SK-N-SH treated with all-trans-retinoic acid at 6 μM for 48 hours (cell line): ENCODE data around the gene GLRA1.

ENCODE experiments used
- ATAC-seq: fragments of 200-7000 bp; cut with Tn5 transposase; 3 replicates; pipeline ENCODE4 v1.9.1; 2020; ENCODE audit warnings: mild to moderate bottlenecking, moderate library complexity
- ARNTL ChIP-seq: fragments of 450-650 bp; formaldehyde crosslinking; IDR thresholded peaks from 2 replicates; pipeline ENCODE4 v1.5.0; 2020; ENCODE audit warnings: low read depth, mild to moderate bottlenecking, moderate library complexity, borderline replicate concordance
- BACH2 ChIP-seq: fragments of 250-450 bp; sonication (Bioruptor Pico); IDR thresholded peaks from 2 replicates; pipeline ENCODE4 v1.9.0; 2021; ENCODE audit warnings: mild to moderate bottlenecking, borderline replicate concordance
- CREB5 ChIP-seq: fragments of 250-450 bp; sonication (Bioruptor Pico); IDR thresholded peaks from 2 replicates; pipeline ENCODE4 v1.5.1; 2020; ENCODE audit warnings: low read depth, mild to moderate bottlenecking, moderate library complexity
- CSDC2 ChIP-seq: fragments of 250-450 bp; sonication (Bioruptor Pico); IDR thresholded peaks from 2 replicates; pipeline ENCODE4 v1.5.0; 2020; ENCODE audit warnings: mild to moderate bottlenecking, moderate library complexity
- CSRNP3 ChIP-seq: fragments of 250-450 bp; sonication (Bioruptor Pico); IDR thresholded peaks from 2 replicates; pipeline ENCODE4 v1.5.1; 2021; ENCODE audit warnings: mild to moderate bottlenecking, moderate library complexity
- ESRRG ChIP-seq: fragments of 250-450 bp; sonication (Bioruptor Pico); IDR thresholded peaks from 2 replicates; pipeline ENCODE4 v1.6.1; 2021; ENCODE audit warnings: mild to moderate bottlenecking
- GLIS3 ChIP-seq: fragments of 250-450 bp; sonication (Bioruptor Pico); IDR thresholded peaks from 2 replicates; pipeline ENCODE4 v1.5.0; 2020; ENCODE audit warnings: mild to moderate bottlenecking, moderate library complexity
- ISL1 ChIP-seq: fragments of 250-450 bp; sonication (Bioruptor Pico); IDR thresholded peaks from 2 replicates; pipeline ENCODE4 v2.1.2; 2022; ENCODE audit warnings: mild to moderate bottlenecking, moderate library complexity
- OSR1 ChIP-seq: fragments of 250-450 bp; sonication (Bioruptor Pico); IDR thresholded peaks from 2 replicates; pipeline ENCODE4 v1.8.0; 2022; ENCODE audit warnings: moderate library complexity, mild to moderate bottlenecking, inconsistent platforms
- PATZ1 ChIP-seq: fragments of 250-450 bp; sonication (Bioruptor Pico); IDR thresholded peaks from 2 replicates; pipeline ENCODE4 v1.8.0; 2020; ENCODE audit warnings: mild to moderate bottlenecking, moderate library complexity, borderline replicate concordance
- POU6F1 ChIP-seq: fragments of 250-450 bp; sonication (Bioruptor Pico); IDR thresholded peaks from 2 replicates; pipeline ENCODE4 v1.8.0; 2021; ENCODE audit warnings: low read depth, mild to moderate bottlenecking, moderate library complexity, borderline replicate concordance
- PPARA ChIP-seq: fragments of 250-450 bp; sonication (Bioruptor Pico); IDR thresholded peaks from 2 replicates; pipeline ENCODE4 v1.5.0; 2020; ENCODE audit warnings: mild to moderate bottlenecking, borderline replicate concordance
- RARB ChIP-seq: fragments of 250-450 bp; sonication (Bioruptor Pico); IDR thresholded peaks from 2 replicates; pipeline ENCODE4 v1.8.0; 2021; ENCODE audit warnings: mild to moderate bottlenecking, moderate library complexity
- SNAI2 ChIP-seq: fragments of 250-450 bp; sonication (Bioruptor Pico); IDR thresholded peaks from 2 replicates; pipeline ENCODE4 v1.5.0; 2020; ENCODE audit warnings: mild to moderate bottlenecking, moderate library complexity
- TCF4 ChIP-seq: fragments of 250-450 bp; sonication (Bioruptor Pico); IDR thresholded peaks from 2 replicates; pipeline ENCODE4 v1.8.0; 2021; ENCODE audit warnings: mild to moderate bottlenecking, moderate library complexity, borderline replicate concordance
- TOX ChIP-seq: fragments of 250-450 bp; sonication (Bioruptor Pico); IDR thresholded peaks from 2 replicates; pipeline ENCODE4 v1.8.0; 2021; ENCODE audit warnings: mild to moderate bottlenecking, moderate library complexity, borderline replicate concordance
- ZC3H10 ChIP-seq: fragments of 250-450 bp; sonication (Bioruptor Pico); IDR thresholded peaks from 2 replicates; pipeline ENCODE4 v1.5.1; 2021; ENCODE audit warnings: mild to moderate bottlenecking, moderate library complexity
- ZFP3 ChIP-seq: fragments of 250-450 bp; sonication (Bioruptor Pico); IDR thresholded peaks from 2 replicates; pipeline ENCODE4 v1.5.0; 2020; ENCODE audit warnings: mild to moderate bottlenecking, moderate library complexity
- ZNF565 ChIP-seq: fragments of 450-650 bp; formaldehyde crosslinking; conservative IDR thresholded peaks from 2 replicates; pipeline ENCODE4 v1.5.0; 2020; ENCODE audit warnings: low read depth, mild to moderate bottlenecking, moderate library complexity
- ZNF70 ChIP-seq: fragments of 450-650 bp; formaldehyde crosslinking; IDR thresholded peaks from 2 replicates; pipeline ENCODE4 v1.5.0; 2020; ENCODE audit warnings: mild to moderate bottlenecking, moderate library complexity
- ZNF8 ChIP-seq: fragments of 450-650 bp; formaldehyde crosslinking; IDR thresholded peaks from 2 replicates; pipeline ENCODE4 v1.5.0; 2020; ENCODE audit warnings: mild to moderate bottlenecking, moderate library complexity
- TF ChIP-seq, protein P1 (sequence below): fragments of 250-450 bp; sonication (Bioruptor Pico); IDR thresholded peaks from 2 replicates; pipeline ENCODE4 v1.5.0; 2020; ENCODE audit warnings: mild to moderate bottlenecking, moderate library complexity

The GLRA1 gene

DNA sequence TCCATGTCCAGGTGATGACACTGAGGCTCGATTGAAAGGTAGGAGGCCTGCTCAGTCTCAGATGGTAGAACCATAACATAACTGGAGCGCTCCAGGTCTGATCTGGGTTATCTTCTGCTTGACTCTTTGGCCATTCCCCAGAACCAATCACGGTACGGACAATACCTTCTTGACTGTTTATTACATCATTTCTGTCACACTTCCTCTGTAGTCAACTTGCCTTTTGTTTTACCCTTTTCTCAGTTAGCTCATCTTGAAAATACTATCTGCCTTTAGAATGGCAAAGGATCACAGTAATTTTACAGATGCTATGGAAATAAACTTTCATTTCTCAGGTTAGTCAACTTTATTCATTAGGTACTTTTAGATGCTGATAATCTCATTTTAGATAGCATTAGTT, 22.4 kb downstream of the GLRA1 start:
- ATAC-seq: no peak

GRCh38 chr5:151901611-151902010, 23.0 kb downstream of the GLRA1 start:
- TF ChIP-seq OSR1: no peak
- no peak for TF ChIP-seq ZFP3 (CRISPR knock-in tag)
- TF ChIP-seq BACH2 (CRISPR knock-in tag): no peak
- TF ChIP-seq RARB (CRISPR knock-in tag): no peak
- TF ChIP-seq TCF4 (CRISPR knock-in tag): no peak
- no peak for TF ChIP-seq CSDC2 (CRISPR knock-in tag)
- no peak for TF ChIP-seq CSRNP3
- no peak for TF ChIP-seq ESRRG (CRISPR knock-in tag)
- TF ChIP-seq, all 23 proteins: peak for 0
- ATAC-seq: no peak

More for the DNA sequence above, 22.4 kb downstream of the GLRA1 start:
- TF ChIP-seq ARNTL (no peak), ZNF70 (CRISPR knock-in tag) (no peak), ISL1 (no peak), ZNF565 (CRISPR knock-in tag) (no peak), TOX (CRISPR knock-in tag) (no peak), CREB5 (CRISPR knock-in tag) (no peak), PPARA (CRISPR knock-in tag) (no peak), BACH2 (CRISPR knock-in tag) (no peak), TCF4 (CRISPR knock-in tag) (no peak)
- TF ChIP-seq, protein P1, sequence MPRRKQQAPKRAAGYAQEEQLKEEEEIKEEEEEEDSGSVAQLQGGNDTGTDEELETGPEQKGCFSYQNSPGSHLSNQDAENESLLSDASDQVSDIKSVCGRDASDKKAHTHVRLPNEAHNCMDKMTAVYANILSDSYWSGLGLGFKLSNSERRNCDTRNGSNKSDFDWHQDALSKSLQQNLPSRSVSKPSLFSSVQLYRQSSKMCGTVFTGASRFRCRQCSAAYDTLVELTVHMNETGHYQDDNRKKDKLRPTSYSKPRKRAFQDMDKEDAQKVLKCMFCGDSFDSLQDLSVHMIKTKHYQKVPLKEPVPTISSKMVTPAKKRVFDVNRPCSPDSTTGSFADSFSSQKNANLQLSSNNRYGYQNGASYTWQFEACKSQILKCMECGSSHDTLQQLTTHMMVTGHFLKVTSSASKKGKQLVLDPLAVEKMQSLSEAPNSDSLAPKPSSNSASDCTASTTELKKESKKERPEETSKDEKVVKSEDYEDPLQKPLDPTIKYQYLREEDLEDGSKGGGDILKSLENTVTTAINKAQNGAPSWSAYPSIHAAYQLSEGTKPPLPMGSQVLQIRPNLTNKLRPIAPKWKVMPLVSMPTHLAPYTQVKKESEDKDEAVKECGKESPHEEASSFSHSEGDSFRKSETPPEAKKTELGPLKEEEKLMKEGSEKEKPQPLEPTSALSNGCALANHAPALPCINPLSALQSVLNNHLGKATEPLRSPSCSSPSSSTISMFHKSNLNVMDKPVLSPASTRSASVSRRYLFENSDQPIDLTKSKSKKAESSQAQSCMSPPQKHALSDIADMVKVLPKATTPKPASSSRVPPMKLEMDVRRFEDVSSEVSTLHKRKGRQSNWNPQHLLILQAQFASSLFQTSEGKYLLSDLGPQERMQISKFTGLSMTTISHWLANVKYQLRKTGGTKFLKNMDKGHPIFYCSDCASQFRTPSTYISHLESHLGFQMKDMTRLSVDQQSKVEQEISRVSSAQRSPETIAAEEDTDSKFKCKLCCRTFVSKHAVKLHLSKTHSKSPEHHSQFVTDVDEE: no peak
- TF ChIP-seq, all 23 proteins: peak for 0

- ATAC-seq: no peak
These were observed 23.8 kb downstream of the GLRA1 start for GRCh38 chr5:151900891-151901290.

More at GRCh38 chr5:151900891-151901290, 23.8 kb downstream of the GLRA1 start:
- TF ChIP-seq SNAI2 (CRISPR knock-in tag) (no peak), CSDC2 (CRISPR knock-in tag) (no peak), ESRRG (CRISPR knock-in tag) (no peak), TOX (CRISPR knock-in tag) (no peak), BACH2 (CRISPR knock-in tag) (no peak), OSR1 (no peak), PATZ1 (CRISPR knock-in tag) (no peak), RARB (CRISPR knock-in tag) (no peak), CREB5 (CRISPR knock-in tag) (no peak), TCF4 (CRISPR knock-in tag) (no peak), POU6F1 (no peak), ZC3H10 (CRISPR knock-in tag) (no peak), GLIS3 (no peak), ZNF8 (CRISPR knock-in tag) (no peak), ZFP3 (CRISPR knock-in tag) (no peak), ZNF565 (CRISPR knock-in tag) (no peak)
- TF ChIP-seq, protein P1: no peak
